HCT116 (cell line): Measurements from ENCODE around the gene MED27. TPM values are rescaled to one million over a fixed set of nuclear protein-coding genes. Genes with fewer than 3 reads are reported as not detected.
"Not testable (repeated sequence)": the region's sequence is repeated elsewhere in the genome, so short reads cannot be mapped to it uniquely, and the experiment has no call there.

Experiments used
- ATAC-seq: fragments of 200-7000 bp; cut with Tn5 transposase; 2 replicates; pipeline ENCODE4 v1.9.1; 2020; ENCODE audit warnings: mild to moderate bottlenecking, moderate library complexity
- BruUV-seq: library from RNA; stranded (reverse); fragments of 400-500 nt; replicated peaks from 2 replicates; lab custom pipeline; 2021; lab: Mats Ljungman, UMichigan
- CTCF ChIA-PET: fragments of 300-600 bp; sonication (Branson Sonifier 250); formaldehyde crosslinking; loops from one replicate; lab custom pipeline; 2021; ENCODE audit warnings: antibody characterized with exemption; lab: Charles Lee
- POLR2A ChIA-PET: fragments of 300-600, 350-600 bp; sonication (Branson Sonifier 250); formaldehyde crosslinking; loops from one replicate; lab custom pipeline; 2021; ENCODE audit warnings: antibody characterized with exemption; lab: Charles Lee
- RAD21 ChIA-PET, 2 experiments: fragments of 300-600 bp; sonication (Branson Sonifier 250); formaldehyde crosslinking; loops; one replicate each; lab custom pipeline; 2023; ENCODE audit warnings: low total read pairs in 2 of 2; ENCODE audit not compliant: uncharacterized antibody in 2 of 2, unreplicated experiment in 2 of 2, low non-redundant PET in 1 of 2; lab: Charles Lee
- DNase-seq: peaks from one replicate; pipeline ENCODE4 v3.0.0-alpha.2; 2010; ENCODE audit warnings: low read depth, low spot score
- H2AFZ ChIP-seq: fragments of 200-600 bp; shearing (Covaris generic), sonication (generic); 2 replicates; pipeline ENCODE4 v1.6.1; 2017; ENCODE audit warnings: low read depth, mixed run types, mixed read lengths, antibody characterized with exemption, low read length; ENCODE audit not compliant: poor library complexity, severe bottlenecking
- H3K27ac ChIP-seq: 2 replicates; pipeline ENCODE4 v1.5.1; 2012; ENCODE audit warnings: low read depth, low read length
- H3K27me3 ChIP-seq: fragments of 200-600 bp; sonication (generic); 2 replicates; pipeline ENCODE4 v1.6.1; 2016; ENCODE audit warnings: mixed run types, low read length, mixed read lengths; ENCODE audit not compliant: insufficient read depth
- H3K36me3 ChIP-seq, 2 experiments: fragments of 200-500 bp in 1 of 2; fragments of 200-600 bp in 1 of 2; sonication (Bioruptor generic) in 1 of 2; sonication (generic) in 1 of 2; 2 replicates each; pipeline versions ENCODE4 v1.5.1 to v1.6.1; 2014 to 2016; ENCODE audit warnings: low read length in 2 of 2, inconsistent platforms in 1 of 2, mixed read lengths in 1 of 2, mixed run types in 1 of 2; ENCODE audit not compliant: insufficient read depth in 2 of 2, control insufficient read depth in 1 of 2
- H3K4me1 ChIP-seq, 2 experiments: fragments of 200-600 bp in 1 of 2; sonication (generic) in 1 of 2; 2 replicates each; pipeline versions ENCODE4 v1.5.1 to v1.6.1; 2012 to 2017; ENCODE audit warnings: low read length in 2 of 2, inconsistent platforms in 1 of 2, mild to moderate bottlenecking in 1 of 2, mixed read lengths in 1 of 2, mixed run types in 1 of 2, moderate library complexity in 1 of 2; ENCODE audit not compliant: insufficient read depth in 2 of 2, control insufficient read depth in 1 of 2
- H3K4me2 ChIP-seq: fragments of 200-600 bp; sonication (generic); 2 replicates; pipeline ENCODE4 v1.6.1; 2017; ENCODE audit warnings: mixed run types, low read length, mixed read lengths
- H3K4me3 ChIP-seq, 2 experiments: fragments of 200-600 bp in 1 of 2; sonication (generic) in 1 of 2; replicated peaks in 1 of 2; 2 replicates each; pipeline ENCODE4 v1.5.1; 2011 to 2016; ENCODE audit warnings: low read length in 2 of 2, control low read depth in 1 of 2, low read depth in 1 of 2, mild to moderate bottlenecking in 1 of 2, mixed read lengths in 1 of 2, mixed run types in 1 of 2
- H3K79me2 ChIP-seq: fragments of 200-600 bp; sonication (generic); 2 replicates; pipeline ENCODE4 v1.6.1; 2017; ENCODE audit warnings: mild to moderate bottlenecking, mixed run types, low read length, moderate library complexity, mixed read lengths; ENCODE audit not compliant: insufficient read depth
- H3K9ac ChIP-seq: fragments of 200-600 bp; sonication (generic); 2 replicates; pipeline ENCODE4 v1.6.1; 2016; ENCODE audit warnings: low read length, mixed read lengths
- H3K9me2 ChIP-seq: fragments of 200-600 bp; sonication (generic), shearing (Covaris generic); 2 replicates; pipeline ENCODE4 v1.6.1; 2017; ENCODE audit warnings: mixed run types, mild to moderate bottlenecking, moderate library complexity; ENCODE audit not compliant: insufficient read depth
- H3K9me3 ChIP-seq, 2 experiments: fragments of 200-500 bp in 1 of 2; fragments of 200-600 bp in 1 of 2; sonication (Bioruptor generic) in 1 of 2; sonication (generic) in 1 of 2; 2 replicates each; pipeline ENCODE4 v1.6.1; 2014 to 2017; ENCODE audit warnings: low read length in 2 of 2, mixed read lengths in 2 of 2, inconsistent platforms in 1 of 2, low read depth in 1 of 2, mild to moderate bottlenecking in 1 of 2, mixed run types in 1 of 2, moderate library complexity in 1 of 2; ENCODE audit not compliant: control insufficient read depth in 1 of 2, insufficient read depth in 1 of 2
- H4K20me1 ChIP-seq: fragments of 200-600 bp; sonication (generic), shearing (Covaris generic); 2 replicates; pipeline ENCODE4 v1.6.1; 2017; ENCODE audit warnings: mixed run types, mild to moderate bottlenecking, moderate library complexity; ENCODE audit not compliant: insufficient read depth
- EGR1 ChIP-seq: IDR thresholded peaks from 2 replicates; pipeline ENCODE4 v1.6.1; 2012; ENCODE audit warnings: low read depth
- FOSL1 ChIP-seq: IDR thresholded peaks from 2 replicates; pipeline ENCODE4 v1.6.1; 2012; ENCODE audit warnings: low read depth
- JUND ChIP-seq: IDR thresholded peaks from 2 replicates; pipeline ENCODE4 v1.6.1; 2012
- POLR2A ChIP-seq: IDR thresholded peaks from 2 replicates; pipeline ENCODE4 v1.7.0; 2011; ENCODE audit warnings: borderline replicate concordance; ENCODE audit not compliant: insufficient read depth, insufficient read length; ENCODE audit errors: extremely low read depth
- POLR2AphosphoS5 ChIP-seq: IDR thresholded peaks from 2 replicates; pipeline ENCODE4 v1.6.1; 2011; ENCODE audit warnings: mild to moderate bottlenecking, low read depth, low read length, moderate library complexity
- RAD21 ChIP-seq: IDR thresholded peaks from 2 replicates; pipeline ENCODE4 v1.6.1; 2012; ENCODE audit warnings: low read depth, mild to moderate bottlenecking
- SIN3A ChIP-seq: IDR thresholded peaks from 2 replicates; pipeline ENCODE4 v1.6.1; 2012; ENCODE audit warnings: low read depth
- SRF ChIP-seq: IDR thresholded peaks from 2 replicates; pipeline ENCODE4 v1.6.1; 2012; ENCODE audit warnings: low read depth
- YY1 ChIP-seq: IDR thresholded peaks from 2 replicates; pipeline ENCODE4 v1.6.1; 2011; ENCODE audit warnings: low read length, low read depth, moderate library complexity, mild to moderate bottlenecking; ENCODE audit not compliant: insufficient replicate concordance; ENCODE audit errors: extremely low read depth
- intact Hi-C: fragments of 100-400 bp; cut with micrococcal nuclease; formaldehyde crosslinking; loops from 2 replicates; pipeline ENCODE4 v1.10.0; 2022
- total RNA-seq: library from RNA; stranded (reverse); gene quantifications from one replicate; pipeline ENCODE4 v1.2.1, GENCODE V29; 2021; ENCODE audit not compliant: unreplicated experiment

The MED27 gene
- total RNA-seq, 1 experiment from 2014 or later: 26.9 TPM

DNA sequence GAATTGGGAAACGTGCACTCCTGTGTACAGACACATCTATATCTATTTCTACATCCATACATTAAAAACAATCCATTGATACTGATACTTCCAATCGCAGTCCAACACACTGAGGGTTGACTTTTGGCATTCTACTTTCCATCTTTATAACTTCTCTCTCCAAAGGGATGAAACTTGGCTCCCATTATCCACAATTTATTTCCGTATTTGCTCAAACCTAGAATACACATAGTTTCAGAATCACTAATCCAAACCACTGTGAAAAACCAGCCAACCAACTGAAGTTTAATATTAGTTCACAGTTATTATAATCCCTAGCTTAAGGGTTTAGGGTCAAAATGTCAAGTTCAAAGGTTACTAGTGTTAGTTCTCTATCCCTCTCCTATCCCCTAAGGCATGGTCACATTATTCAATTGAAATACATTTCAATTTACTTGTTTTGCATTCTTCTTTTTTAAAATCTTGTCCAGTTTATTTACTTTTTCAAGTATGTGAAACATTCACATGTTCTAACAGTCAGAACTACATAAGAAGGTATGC is 156.5 kb downstream of the MED27 start:
- H3K79me2 ChIP-seq: 0 out of 2 replicates have a peak, but pooled peaks cover 4% of the 10 kb centered on the region
- BruUV-seq: no TSS peak
- CTCF ChIA-PET: no interaction called here
- H3K9ac ChIP-seq: no peak overlapping the region
- no peak for DNase-seq
- H3K9me2 ChIP-seq: no peaks in the 10 kb centered on the region
- H3K4me2 ChIP-seq: no peak overlapping the region
- TF ChIP-seq JUND (no peak), SRF (no peak), POLR2A (no peak), SIN3A (no peak), FOSL1 (no peak), POLR2AphosphoS5 (no peak), EGR1 (no peak), YY1 (no peak), RAD21 (no peak)
- TF ChIP-seq, all 23 proteins: peak for 0
- Histone ChIP-seq H3K9me3 (no peaks in the 10 kb centered on the region), H3K27ac (no peak overlapping the region), H3K4me1 (no peaks in the 10 kb centered on the region; a peak in 1 of 4 replicates), H3K36me3 (no peaks in the 10 kb centered on the region), H2AFZ (no peak overlapping the region), H3K4me3 (no peak overlapping the region), H3K27me3 (no peaks in the 10 kb centered on the region), H4K20me1 (peaks cover 4% of the 10 kb centered on the region; the same call in 1 of the 2 replicates)
- no peak for ATAC-seq
- ChIA-PET RAD21 (no interaction called here), POLR2A (no interaction called here)
- intact Hi-C loops: no loop called here

GRCh38 chr9:131921635-131922034 is 158.0 kb downstream of the MED27 start:
- H3K9me2 ChIP-seq, H3K4me2 ChIP-seq, POLR2A ChIA-PET, H3K27me3 ChIP-seq, H3K27ac ChIP-seq, H3K9me3 ChIP-seq, H3K79me2 ChIP-seq, H3K36me3 ChIP-seq, H4K20me1 ChIP-seq, CTCF ChIA-PET, RAD21 ChIA-PET, H2AFZ ChIP-seq, ATAC-seq, H3K9ac ChIP-seq, DNase-seq, BruUV-seq, intact Hi-C loops, H3K4me3 ChIP-seq, H3K4me1 ChIP-seq: not testable (repeated sequence)
